DND-41 (cell line): ENCODE results near the gene CPNE9.

Experiments
- EZH2 ChIP-seq: IDR thresholded peaks from 3 replicates; pipeline ENCODE4 v1.6.1; 2012; ENCODE audit warnings: borderline replicate concordance, low read depth, mild to moderate bottlenecking, moderate library complexity, low read length, inconsistent platforms; ENCODE audit not compliant: severe bottlenecking
- TF ChIP-seq, protein P1 (sequence below): IDR thresholded peaks from 2 replicates; pipeline ENCODE4 v1.5.1; 2012; ENCODE audit warnings: borderline replicate concordance, low read length, moderate library complexity, mild to moderate bottlenecking; ENCODE audit not compliant: poor library complexity, severe bottlenecking; ENCODE audit errors: extremely low read depth

DNA sequence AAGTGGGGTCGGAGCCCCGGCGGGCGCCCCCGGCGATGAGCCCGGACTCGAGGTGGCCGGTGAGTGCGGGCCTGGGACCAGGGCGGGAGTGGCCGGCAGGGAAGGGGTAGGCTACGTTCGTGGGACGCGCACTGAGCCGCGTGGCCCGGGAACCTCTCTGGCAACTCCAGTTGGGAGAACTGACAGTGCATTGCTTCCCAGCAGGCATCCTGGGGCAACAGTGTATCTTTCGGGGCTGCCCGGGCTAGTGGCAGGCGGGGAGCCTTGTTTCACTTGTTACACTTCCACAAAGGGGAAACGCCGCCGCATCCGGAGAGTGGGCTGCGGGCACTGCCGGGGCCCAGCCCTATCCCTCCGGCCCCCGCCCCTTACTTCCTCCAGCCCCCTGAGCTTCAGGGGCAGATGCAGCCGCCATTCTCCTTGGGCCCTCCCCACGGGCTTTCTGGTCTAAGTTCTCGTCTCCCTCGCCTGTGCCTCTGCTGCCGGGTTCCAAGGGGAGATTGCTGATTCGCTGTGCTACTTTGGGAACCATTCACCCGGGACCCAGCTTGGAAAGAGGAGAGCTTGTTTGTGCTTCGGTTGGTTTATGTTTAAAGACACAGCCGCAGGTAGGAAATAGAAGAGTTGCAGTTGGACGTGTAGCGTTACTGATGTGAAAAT lies 28.6 kb downstream of the CPNE9 start:
- TF ChIP-seq, protein P1, sequence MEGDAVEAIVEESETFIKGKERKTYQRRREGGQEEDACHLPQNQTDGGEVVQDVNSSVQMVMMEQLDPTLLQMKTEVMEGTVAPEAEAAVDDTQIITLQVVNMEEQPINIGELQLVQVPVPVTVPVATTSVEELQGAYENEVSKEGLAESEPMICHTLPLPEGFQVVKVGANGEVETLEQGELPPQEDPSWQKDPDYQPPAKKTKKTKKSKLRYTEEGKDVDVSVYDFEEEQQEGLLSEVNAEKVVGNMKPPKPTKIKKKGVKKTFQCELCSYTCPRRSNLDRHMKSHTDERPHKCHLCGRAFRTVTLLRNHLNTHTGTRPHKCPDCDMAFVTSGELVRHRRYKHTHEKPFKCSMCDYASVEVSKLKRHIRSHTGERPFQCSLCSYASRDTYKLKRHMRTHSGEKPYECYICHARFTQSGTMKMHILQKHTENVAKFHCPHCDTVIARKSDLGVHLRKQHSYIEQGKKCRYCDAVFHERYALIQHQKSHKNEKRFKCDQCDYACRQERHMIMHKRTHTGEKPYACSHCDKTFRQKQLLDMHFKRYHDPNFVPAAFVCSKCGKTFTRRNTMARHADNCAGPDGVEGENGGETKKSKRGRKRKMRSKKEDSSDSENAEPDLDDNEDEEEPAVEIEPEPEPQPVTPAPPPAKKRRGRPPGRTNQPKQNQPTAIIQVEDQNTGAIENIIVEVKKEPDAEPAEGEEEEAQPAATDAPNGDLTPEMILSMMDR: no peak
- TF ChIP-seq EZH2: no peak
